GM12801 (cell line): Measurements from ENCODE around the gene NDUFB10.

Source experiments
- CTCF ChIP-seq: IDR thresholded peaks from one replicate; pipeline ENCODE4 v1.5.1; 2011; ENCODE audit warnings: control low read depth; ENCODE audit not compliant: insufficient read length; ENCODE audit errors: extremely low read depth

NDUFB10 gene

GRCh38 chr16:1959269-1960039 is at the start of gene NDUFB10:
Gene NDUFB10, plus strand, starts transcription at chr16:1959538. Its CDS starts 87 bp downstream, at chr16:1959625.
- TF ChIP-seq CTCF, result no peak

DNA sequence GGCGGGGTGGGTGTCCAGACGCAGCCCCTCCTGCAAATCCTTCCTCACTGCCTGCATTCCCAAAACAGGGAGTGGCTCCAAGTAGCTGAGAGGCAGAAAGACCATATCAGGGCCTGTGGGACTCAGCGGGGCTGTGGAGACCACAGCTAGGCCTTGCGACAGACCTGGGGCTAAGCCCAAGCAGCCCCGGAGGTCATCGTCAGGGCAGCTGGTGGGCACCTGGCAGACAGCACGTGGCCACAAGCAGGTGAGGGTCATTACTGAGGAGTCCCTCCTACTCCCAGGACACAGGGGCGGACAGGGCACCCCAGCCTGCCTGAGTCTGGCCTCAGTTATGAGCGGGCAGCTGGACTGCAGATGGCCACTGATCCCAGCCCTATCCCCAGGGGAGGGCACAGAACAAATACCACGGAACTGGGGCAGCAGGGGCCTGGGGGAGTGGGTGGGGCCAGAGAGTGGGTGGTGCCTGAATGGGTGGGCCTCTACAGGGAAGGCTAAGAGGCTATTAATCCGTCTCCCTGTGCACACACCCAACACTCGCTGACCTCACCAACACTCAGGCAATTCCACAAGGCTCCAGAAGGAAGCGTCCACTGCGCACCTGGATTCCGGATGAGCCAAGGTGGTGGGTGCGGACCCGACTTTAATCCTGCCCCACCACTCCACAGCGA is 49.6 kb upstream of the NDUFB10 start:
- no peak for TF ChIP-seq CTCF

GRCh38 chr16:1911467-1912214 is 47.7 kb upstream of the NDUFB10 start:
- TF ChIP-seq CTCF, result no peak

DNA sequence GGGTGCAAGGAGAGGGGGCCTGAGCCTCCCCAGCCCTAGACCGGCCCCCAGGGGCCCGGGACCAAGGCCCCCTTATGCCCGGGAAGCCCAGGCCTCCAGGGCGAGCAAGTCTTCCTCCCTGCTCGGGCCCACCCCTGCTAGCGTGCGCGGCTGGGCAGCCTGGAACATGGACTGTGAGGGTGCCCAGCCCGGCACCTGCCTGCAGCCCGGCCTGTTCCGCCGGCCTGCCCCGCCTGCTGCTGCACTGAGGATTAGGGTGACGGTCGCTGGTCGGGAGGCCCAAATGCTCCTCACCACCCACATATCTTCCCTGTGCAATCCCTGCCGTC is 47.2 kb upstream of the NDUFB10 start:
- no peak for TF ChIP-seq CTCF

- no peak for TF ChIP-seq CTCF
Observed at GRCh38 chr16:1913327-1914083, 45.8 kb upstream of the NDUFB10 start.

GRCh38 chr16:1914084-1914608 is 45.2 kb upstream of the NDUFB10 start:
- TF ChIP-seq CTCF, result no peak
